NCI-H1436 treated with DMSO at 0.1 percent for 48 hours (cell line): ENCODE results near the gene CAMSAP2.

Experiments used
- DNase-seq: peaks from one replicate; lab custom pipeline; 2025; lab: John Stamatoyannopoulos, UW

The CAMSAP2 gene

GRCh38 chr1:200899954-200900867 is 161.5 kb downstream of the CAMSAP2 start:
- no peak for DNase-seq

- DNase-seq = no peak
Observed at GRCh38 chr1:200900877-200901276, 162.2 kb downstream of the CAMSAP2 start.

GRCh38 chr1:200901350-200901749 is 162.7 kb downstream of the CAMSAP2 start:
- no peak for DNase-seq

GRCh38 chr1:200901796-200902444 is 163.2 kb downstream of the CAMSAP2 start:
- DNase-seq = no peak

GRCh38 chr1:200903793-200904192 is 165.1 kb downstream of the CAMSAP2 start:
- no peak for DNase-seq

- no peak for DNase-seq
Observed at GRCh38 chr1:200904772-200905171, 166.1 kb downstream of the CAMSAP2 start.

- DNase-seq = no peak
Observed at GRCh38 chr1:200905411-200906052, 166.8 kb downstream of the CAMSAP2 start.

GRCh38 chr1:200906491-200906890 is 167.8 kb downstream of the CAMSAP2 start:
- DNase-seq = no peak

GRCh38 chr1:200907611-200908097 is 169.0 kb downstream of the CAMSAP2 start:
- no peak for DNase-seq

- DNase-seq = no peak
Observed at GRCh38 chr1:200908191-200908868, 169.6 kb downstream of the CAMSAP2 start.

GRCh38 chr1:200909071-200909470 is 170.4 kb downstream of the CAMSAP2 start:
- no peak for DNase-seq

- no peak for DNase-seq
Observed at GRCh38 chr1:200909757-200910239, 171.1 kb downstream of the CAMSAP2 start.
